GM19193 (cell line): ENCODE results near the gene SEMA3G.
A peak's percentile ranks its signal among the peaks of the same experiment; 100 is the strongest.

Source experiments
- POLR2A ChIP-seq: IDR thresholded peaks from 4 replicates; pipeline ENCODE4 v1.6.1; 2011; ENCODE audit not compliant: insufficient read depth, insufficient read length; ENCODE audit errors: extremely low read depth

The SEMA3G gene

GRCh38 chr3:52428151-52429005 lies 16.5 kb downstream of the SEMA3G start:
- TF ChIP-seq POLR2A: no peak

DNA sequence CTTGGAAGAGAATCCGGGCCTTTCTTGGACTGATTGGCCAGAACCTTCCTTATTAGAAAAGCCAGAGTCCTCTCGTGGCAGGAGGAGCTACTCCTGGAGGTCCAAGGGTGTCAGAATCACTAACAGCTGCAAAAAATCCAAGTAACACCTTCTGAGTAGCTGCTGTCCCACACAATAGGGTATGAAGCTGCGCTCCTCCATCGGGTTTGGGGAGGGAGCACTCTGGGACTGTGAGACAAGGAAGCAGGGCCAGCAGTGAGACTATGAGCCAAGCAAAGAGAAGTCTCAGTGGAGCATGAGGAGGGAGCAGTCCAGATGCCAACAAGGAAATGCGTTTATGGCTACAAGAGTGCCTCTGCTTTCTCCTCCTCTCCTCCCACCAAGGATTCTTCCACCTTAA lies 21.7 kb downstream of the SEMA3G start:
- no peak for TF ChIP-seq POLR2A

GRCh38 chr3:52422669-52423068 lies 22.2 kb downstream of the SEMA3G start:
- TF ChIP-seq POLR2A: no peak

- TF ChIP-seq POLR2A: no peak
Measured at GRCh38 chr3:52420388-52420787, 24.5 kb downstream of the SEMA3G start.

DNA sequence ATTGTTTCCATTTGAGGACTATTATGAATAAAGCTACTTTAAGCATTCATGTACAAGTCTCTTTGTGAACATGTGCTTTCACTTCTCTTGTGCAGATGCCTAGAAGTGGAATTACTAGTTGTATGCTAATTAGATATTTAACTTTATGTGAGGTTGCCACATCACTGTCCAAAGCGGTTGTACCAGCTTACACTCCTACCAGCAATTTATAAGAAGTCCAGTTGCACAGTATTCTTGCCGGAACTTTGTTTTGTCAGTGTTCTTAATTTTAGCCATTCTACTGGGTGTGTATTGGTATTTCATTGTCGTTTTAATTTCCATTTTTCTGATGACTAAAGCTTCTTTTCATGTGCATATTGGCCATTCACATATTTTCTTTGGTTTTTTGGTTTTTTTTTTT lies 29.1 kb downstream of the SEMA3G start:
- TF ChIP-seq POLR2A: no peak

- no peak for TF ChIP-seq POLR2A
Measured at GRCh38 chr3:52408466-52408865, 36.4 kb downstream of the SEMA3G start.

DNA sequence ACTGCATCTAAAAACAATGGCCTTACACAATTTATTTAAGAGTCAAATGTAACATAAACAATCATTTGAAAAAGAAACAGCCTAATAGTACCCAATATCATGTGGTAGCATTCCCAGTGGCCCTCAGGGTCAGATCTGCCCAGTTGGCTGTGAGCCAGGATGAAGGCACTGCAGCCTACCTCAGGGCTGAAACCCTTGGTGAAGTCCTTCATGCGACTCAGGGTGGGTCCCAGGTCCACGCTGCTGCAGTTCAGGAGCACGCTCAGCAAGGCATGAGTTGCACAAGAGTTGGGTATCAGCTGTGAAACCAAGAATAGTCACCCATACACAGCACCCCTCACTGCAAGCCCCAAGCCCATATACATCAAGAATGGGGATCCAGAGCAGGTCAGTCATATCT lies 37.1 kb downstream of the SEMA3G start:
- no peak for TF ChIP-seq POLR2A

DNA sequence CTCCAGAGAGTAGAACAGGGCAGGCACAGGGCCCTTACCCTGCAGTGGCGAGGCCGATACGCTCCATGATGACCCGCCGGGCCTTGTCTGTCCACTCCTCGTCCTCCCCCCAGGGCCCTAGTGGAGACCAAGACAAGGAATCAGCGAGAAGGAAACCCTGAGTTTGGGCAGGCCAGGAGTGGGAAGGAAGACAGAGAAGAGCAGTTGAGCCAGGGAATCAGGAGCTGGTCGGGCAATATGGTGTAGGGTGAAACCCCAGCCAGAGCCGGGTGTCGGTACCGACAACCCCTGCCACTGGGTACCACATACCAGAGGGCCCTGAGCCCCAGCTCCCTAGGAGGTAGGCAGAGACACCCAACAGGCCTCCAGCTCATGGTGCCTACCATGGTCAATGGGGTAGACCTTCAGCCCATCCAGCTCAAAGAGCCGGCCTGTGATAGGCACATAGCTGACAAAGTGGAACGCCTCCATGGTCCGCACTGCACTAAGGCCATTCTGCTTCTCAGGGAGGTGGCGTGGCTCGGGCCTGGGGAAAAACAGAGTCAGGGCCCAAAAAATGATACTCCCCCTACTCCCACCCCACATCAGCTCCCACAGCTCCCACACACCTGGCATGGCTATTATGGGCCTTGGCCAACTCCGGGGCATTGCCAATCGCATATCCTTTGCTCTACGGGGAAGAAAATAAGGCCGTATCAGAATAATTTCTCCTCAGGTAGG lies 38.0 kb downstream of the SEMA3G start:
- TF ChIP-seq POLR2A: no peak

GRCh38 chr3:52406231-52406661 lies 38.7 kb downstream of the SEMA3G start:
- no peak for TF ChIP-seq POLR2A

DNA sequence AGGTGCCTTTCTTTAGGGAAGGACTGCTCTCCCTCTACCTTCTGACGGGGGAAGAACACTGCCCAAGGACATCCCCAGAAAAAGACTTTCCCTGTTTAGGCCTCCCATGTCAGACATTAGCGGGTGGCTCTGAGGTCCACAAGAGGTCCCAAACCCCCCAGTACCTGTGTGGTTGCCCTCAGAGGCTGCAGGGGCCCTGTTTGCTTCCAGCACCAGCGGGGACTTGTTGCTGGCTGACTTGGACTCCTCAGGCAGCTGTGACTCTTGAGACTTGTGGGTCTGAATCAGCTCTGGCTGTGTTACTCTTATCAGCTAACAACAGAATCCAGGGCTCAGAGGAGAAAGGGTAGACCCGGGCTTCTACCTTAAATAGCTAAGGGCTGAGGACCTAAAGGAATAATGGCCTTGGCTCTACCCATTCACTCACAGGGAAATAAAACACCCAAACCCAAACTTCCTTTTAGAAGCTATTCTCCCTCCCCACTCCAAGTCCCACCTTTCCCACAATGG lies 39.2 kb downstream of the SEMA3G start:
- no peak for TF ChIP-seq POLR2A

DNA sequence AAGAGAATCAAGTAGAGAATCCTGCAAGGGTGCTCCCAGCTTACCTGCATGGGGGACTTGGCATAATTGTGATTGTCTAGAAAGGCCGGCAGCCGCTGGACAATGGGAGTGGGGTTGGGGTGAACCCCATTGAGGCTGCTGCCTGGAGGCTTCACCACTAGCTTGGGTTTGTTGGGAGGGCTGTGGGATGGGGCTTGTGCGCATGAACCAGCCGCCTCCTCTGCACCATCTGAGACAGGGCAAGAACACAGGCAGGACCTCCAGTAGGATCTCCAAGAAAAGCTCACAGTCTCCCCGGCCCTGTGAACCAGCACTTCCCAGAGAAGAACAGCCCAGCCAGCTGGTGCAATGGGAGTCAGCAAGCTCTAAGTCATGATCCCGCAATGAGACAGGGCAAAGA lies 39.8 kb downstream of the SEMA3G start:
- no peak for TF ChIP-seq POLR2A

- no peak for TF ChIP-seq POLR2A
Measured at GRCh38 chr3:52404391-52404790, 40.5 kb downstream of the SEMA3G start.

GRCh38 chr3:52403955-52404354 lies 40.9 kb downstream of the SEMA3G start:
- TF ChIP-seq POLR2A: no peak

DNA sequence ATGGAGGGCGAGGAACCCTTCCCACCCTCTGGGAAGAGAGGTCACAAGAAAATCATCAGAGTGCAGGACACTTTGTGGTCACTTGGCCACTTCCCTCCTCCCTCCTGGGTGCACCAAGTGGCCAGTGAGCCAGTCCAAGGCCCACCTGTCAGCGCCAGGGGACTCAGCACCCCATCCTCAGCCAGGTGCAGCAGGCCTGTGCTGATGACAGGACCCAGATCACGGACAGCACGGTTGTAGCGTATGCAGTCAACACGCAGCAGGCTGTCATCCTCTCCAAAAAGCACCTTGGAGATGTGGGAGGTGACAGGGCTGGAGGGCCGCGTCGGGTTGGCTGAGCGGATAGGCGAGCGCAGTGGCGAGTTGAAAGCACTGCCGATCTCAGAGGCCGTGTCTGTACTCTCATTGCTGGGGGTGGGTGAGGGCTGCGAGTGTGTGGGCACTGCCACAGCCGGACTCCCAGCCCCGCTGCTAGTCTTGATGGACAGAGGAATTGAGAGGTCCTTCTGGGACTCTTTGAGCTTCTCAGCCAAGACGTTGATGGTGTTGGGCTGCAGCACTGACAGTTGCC lies 41.5 kb downstream of the SEMA3G start:
- peak; percentile 8 for TF ChIP-seq POLR2A

- no peak for TF ChIP-seq POLR2A
Measured at GRCh38 chr3:52402706-52403270, 42.1 kb downstream of the SEMA3G start.
